HepG2 (cell line): ENCODE measurements around the gene YTHDF1. TPM values are rescaled to one million over a fixed set of nuclear protein-coding genes. Genes with fewer than 3 reads are reported as not detected.

Experiments
- DNMT3B ChIP-seq: conservative IDR thresholded peaks from 2 replicates; pipeline ENCODE4 v1.6.1; 2016; ENCODE audit warnings: missing biosample characterization, control low read depth
- FOXK1 ChIP-seq: sonication (generic); formaldehyde crosslinking; IDR thresholded peaks from 2 replicates; pipeline ENCODE4 v1.4.0; 2020; ENCODE audit warnings: low read depth, missing genetic modification reagents, borderline replicate concordance
- HMG20A ChIP-seq: IDR thresholded peaks from 2 replicates; pipeline ENCODE4 v1.6.1; 2016; ENCODE audit warnings: borderline replicate concordance
- KDM6A ChIP-seq: IDR thresholded peaks from 2 replicates; pipeline ENCODE4 v1.6.1; 2016; ENCODE audit warnings: low read depth
- RXRB ChIP-seq: IDR thresholded peaks from 2 replicates; pipeline ENCODE4 v1.6.1; 2016; ENCODE audit warnings: borderline replicate concordance, missing genetic modification reagents, missing compliant biosample characterization
- SMC3 ChIP-seq: IDR thresholded peaks from 2 replicates; pipeline ENCODE4 v1.6.1; 2011; ENCODE audit warnings: low read length, improper control_type of control experiment
- SNAPC2 ChIP-seq: sonication (generic); formaldehyde crosslinking; IDR thresholded peaks from 2 replicates; pipeline ENCODE4 v1.8.1; 2022; ENCODE audit warnings: mild to moderate bottlenecking, missing genetic modification reagents
- TBX3 ChIP-seq: fragments of 450-650 bp; IDR thresholded peaks from 2 replicates; pipeline ENCODE4 v1.6.1; 2017; ENCODE audit warnings: antibody characterized with exemption, mild to moderate bottlenecking, inconsistent platforms, borderline replicate concordance
- ZNF10 ChIP-seq: sonication (generic); formaldehyde crosslinking; IDR thresholded peaks from 2 replicates; pipeline ENCODE4 v1.4.0; 2020; ENCODE audit warnings: mild to moderate bottlenecking, low read depth, missing genetic modification reagents, borderline replicate concordance
- ZNF281 ChIP-seq: sonication (generic); formaldehyde crosslinking; IDR thresholded peaks from 2 replicates; pipeline ENCODE4 v1.4.0; 2020; ENCODE audit warnings: missing genetic modification reagents, borderline replicate concordance
- ZNF75D ChIP-seq: sonication (generic); formaldehyde crosslinking; IDR thresholded peaks from 2 replicates; pipeline ENCODE4 v1.8.1; 2023; ENCODE audit warnings: missing genetic modification reagents, mild to moderate bottlenecking, borderline replicate concordance
- ZUFSP ChIP-seq: sonication (generic); formaldehyde crosslinking; IDR thresholded peaks from 2 replicates; pipeline ENCODE4 v1.9.0; 2021; ENCODE audit warnings: missing genetic modification reagents, mild to moderate bottlenecking, borderline replicate concordance
- polyA plus RNA-seq, 8 experiments: library from polyadenylated mRNA; depleted of rRNA in 3 of 8; stranded (reverse) in 7 of 8; unstranded in 1 of 8; fragments of >200 nt; fragmentation: Illumina TruSeq in 4 of 8; extraction: Trizol in 4 of 8; gene quantifications; 2 replicates each; pipeline versions ENCODE4 v1.2.1 to v1.2.3, GENCODE V29; 2011 to 2016; ENCODE audit warnings: low read depth in 4 of 8, missing spikeins in 1 of 8, mixed read lengths in 1 of 8; ENCODE audit not compliant: insufficient read depth in 1 of 8
- total RNA-seq, 5 experiments: library from RNA; depleted of rRNA; stranded (reverse); fragments of >200 nt; fragmentation: Illumina TruSeq; extraction: Trizol; gene quantifications; 2 replicates each; pipeline ENCODE4 v1.2.3, GENCODE V29; 2016; ENCODE audit warnings: low read depth in 1 of 5
- TF ChIP-seq, protein P1 (sequence below): sonication (generic); formaldehyde crosslinking; IDR thresholded peaks from 2 replicates; pipeline ENCODE4 v1.4.0; 2020; ENCODE audit warnings: missing genetic modification reagents, borderline replicate concordance
- TF ChIP-seq, protein P2 (sequence below): sonication (generic); formaldehyde crosslinking; conservative IDR thresholded peaks from 2 replicates; pipeline ENCODE4 v1.4.0; 2020; ENCODE audit warnings: missing genetic modification reagents
- TF ChIP-seq, protein P3 (sequence below): sonication (generic); formaldehyde crosslinking; IDR thresholded peaks from 2 replicates; pipeline ENCODE4 v1.5.0; 2020; ENCODE audit warnings: mild to moderate bottlenecking, missing genetic modification reagents, borderline replicate concordance

YTHDF1 gene
- total and polyA plus RNA-seq, 2 of the 13 experiments (the other 11 are each of a cell fraction or from before 2014, with no cell fraction given) = 34.5 to 37.7 TPM

GRCh38 chr20:63241272-63241671 is 25.3 kb upstream of the YTHDF1 start (continued):
- TF ChIP-seq ZNF281 (CRISPR knock-in tag) = no peak
- TF ChIP-seq ZNF10 (CRISPR knock-in tag) = no peak
- TF ChIP-seq RXRB (CRISPR knock-in tag) = peak; percentile 55; the same call in 1 of the 2 replicates
- no peak for TF ChIP-seq ZUFSP
- TF ChIP-seq, protein P1, sequence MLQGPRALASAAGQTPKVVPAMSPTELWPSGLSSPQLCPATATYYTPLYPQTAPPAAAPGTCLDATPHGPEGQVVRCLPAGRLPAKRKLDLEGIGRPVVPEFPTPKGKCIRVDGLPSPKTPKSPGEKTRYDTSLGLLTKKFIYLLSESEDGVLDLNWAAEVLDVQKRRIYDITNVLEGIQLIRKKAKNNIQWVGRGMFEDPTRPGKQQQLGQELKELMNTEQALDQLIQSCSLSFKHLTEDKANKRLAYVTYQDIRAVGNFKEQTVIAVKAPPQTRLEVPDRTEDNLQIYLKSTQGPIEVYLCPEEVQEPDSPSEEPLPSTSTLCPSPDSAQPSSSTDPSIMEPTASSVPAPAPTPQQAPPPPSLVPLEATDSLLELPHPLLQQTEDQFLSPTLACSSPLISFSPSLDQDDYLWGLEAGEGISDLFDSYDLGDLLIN = no peak
- no peak for TF ChIP-seq FOXK1 (CRISPR knock-in tag)
- TF ChIP-seq DNMT3B = no peak
- TF ChIP-seq HMG20A (CRISPR knock-in tag) = no peak
- no peak for TF ChIP-seq SMC3
- no peak for TF ChIP-seq KDM6A (CRISPR knock-in tag)
- TF ChIP-seq SNAPC2 = no peak
- TF ChIP-seq, protein P2, sequence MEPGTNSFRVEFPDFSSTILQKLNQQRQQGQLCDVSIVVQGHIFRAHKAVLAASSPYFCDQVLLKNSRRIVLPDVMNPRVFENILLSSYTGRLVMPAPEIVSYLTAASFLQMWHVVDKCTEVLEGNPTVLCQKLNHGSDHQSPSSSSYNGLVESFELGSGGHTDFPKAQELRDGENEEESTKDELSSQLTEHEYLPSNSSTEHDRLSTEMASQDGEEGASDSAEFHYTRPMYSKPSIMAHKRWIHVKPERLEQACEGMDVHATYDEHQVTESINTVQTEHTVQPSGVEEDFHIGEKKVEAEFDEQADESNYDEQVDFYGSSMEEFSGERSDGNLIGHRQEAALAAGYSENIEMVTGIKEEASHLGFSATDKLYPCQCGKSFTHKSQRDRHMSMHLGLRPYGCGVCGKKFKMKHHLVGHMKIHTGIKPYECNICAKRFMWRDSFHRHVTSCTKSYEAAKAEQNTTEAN (CRISPR knock-in tag) = no peak
- TF ChIP-seq ZNF75D (CRISPR knock-in tag) = no peak
- no peak for TF ChIP-seq TBX3
- TF ChIP-seq, protein P3, sequence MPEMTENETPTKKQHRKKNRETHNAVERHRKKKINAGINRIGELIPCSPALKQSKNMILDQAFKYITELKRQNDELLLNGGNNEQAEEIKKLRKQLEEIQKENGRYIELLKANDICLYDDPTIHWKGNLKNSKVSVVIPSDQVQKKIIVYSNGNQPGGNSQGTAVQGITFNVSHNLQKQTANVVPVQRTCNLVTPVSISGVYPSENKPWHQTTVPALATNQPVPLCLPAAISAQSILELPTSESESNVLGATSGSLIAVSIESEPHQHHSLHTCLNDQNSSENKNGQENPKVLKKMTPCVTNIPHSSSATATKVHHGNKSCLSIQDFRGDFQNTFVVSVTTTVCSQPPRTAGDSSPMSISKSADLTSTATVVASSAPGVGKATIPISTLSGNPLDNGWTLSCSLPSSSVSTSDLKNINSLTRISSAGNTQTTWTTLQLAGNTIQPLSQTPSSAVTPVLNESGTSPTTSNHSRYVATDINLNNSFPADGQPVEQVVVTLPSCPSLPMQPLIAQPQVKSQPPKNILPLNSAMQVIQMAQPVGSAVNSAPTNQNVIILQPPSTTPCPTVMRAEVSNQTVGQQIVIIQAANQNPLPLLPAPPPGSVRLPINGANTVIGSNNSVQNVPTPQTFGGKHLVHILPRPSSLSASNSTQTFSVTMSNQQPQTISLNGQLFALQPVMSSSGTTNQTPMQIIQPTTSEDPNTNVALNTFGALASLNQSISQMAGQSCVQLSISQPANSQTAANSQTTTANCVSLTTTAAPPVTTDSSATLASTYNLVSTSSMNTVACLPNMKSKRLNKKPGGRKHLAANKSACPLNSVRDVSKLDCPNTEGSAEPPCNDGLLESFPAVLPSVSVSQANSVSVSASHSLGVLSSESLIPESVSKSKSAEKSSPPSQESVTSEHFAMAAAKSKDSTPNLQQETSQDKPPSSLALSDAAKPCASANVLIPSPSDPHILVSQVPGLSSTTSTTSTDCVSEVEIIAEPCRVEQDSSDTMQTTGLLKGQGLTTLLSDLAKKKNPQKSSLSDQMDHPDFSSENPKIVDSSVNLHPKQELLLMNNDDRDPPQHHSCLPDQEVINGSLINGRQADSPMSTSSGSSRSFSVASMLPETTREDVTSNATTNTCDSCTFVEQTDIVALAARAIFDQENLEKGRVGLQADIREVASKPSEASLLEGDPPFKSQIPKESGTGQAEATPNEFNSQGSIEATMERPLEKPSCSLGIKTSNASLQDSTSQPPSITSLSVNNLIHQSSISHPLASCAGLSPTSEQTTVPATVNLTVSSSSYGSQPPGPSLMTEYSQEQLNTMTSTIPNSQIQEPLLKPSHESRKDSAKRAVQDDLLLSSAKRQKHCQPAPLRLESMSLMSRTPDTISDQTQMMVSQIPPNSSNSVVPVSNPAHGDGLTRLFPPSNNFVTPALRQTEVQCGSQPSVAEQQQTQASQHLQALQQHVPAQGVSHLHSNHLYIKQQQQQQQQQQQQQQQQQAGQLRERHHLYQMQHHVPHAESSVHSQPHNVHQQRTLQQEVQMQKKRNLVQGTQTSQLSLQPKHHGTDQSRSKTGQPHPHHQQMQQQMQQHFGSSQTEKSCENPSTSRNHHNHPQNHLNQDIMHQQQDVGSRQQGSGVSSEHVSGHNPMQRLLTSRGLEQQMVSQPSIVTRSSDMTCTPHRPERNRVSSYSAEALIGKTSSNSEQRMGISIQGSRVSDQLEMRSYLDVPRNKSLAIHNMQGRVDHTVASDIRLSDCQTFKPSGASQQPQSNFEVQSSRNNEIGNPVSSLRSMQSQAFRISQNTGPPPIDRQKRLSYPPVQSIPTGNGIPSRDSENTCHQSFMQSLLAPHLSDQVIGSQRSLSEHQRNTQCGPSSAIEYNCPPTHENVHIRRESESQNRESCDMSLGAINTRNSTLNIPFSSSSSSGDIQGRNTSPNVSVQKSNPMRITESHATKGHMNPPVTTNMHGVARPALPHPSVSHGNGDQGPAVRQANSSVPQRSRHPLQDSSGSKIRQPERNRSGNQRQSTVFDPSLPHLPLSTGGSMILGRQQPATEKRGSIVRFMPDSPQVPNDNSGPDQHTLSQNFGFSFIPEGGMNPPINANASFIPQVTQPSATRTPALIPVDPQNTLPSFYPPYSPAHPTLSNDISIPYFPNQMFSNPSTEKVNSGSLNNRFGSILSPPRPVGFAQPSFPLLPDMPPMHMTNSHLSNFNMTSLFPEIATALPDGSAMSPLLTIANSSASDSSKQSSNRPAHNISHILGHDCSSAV (CRISPR knock-in tag) = no peak
